OCI-LY7 (cell line): Measurements from ENCODE around the gene FOXJ2. TPM values are rescaled to one million over a fixed set of nuclear protein-coding genes. Genes with fewer than 3 reads are reported as not detected.

Source experiments
- BruUV-seq: library from RNA; stranded (reverse); fragments of 400-500 nt; replicated peaks from 2 replicates; lab custom pipeline; 2021; lab: Mats Ljungman, UMichigan
- CTCF ChIA-PET: fragments of 300-600 bp; sonication (Branson Sonifier 250); formaldehyde crosslinking; loops from one replicate; lab custom pipeline; 2022; ENCODE audit warnings: antibody characterized with exemption; ENCODE audit not compliant: unreplicated experiment; lab: Charles Lee
- POLR2A ChIA-PET: fragments of 300-600 bp; sonication (Branson Sonifier 250); formaldehyde crosslinking; loops from one replicate; lab custom pipeline; 2022; ENCODE audit warnings: antibody characterized with exemption; lab: Charles Lee
- DNase-seq: peaks from one replicate; pipeline ENCODE4 v3.0.0-alpha.2; 2015; ENCODE audit warnings: low spot score
- H2AFZ ChIP-seq: fragments of 200-600 bp; sonication (generic), shearing (Covaris generic); 2 replicates; pipeline ENCODE4 v1.6.1; 2014; ENCODE audit warnings: mild to moderate bottlenecking, antibody characterized with exemption, low read length, moderate library complexity
- H3K27ac ChIP-seq: fragments of 200-600 bp; sonication (generic); 2 replicates; pipeline ENCODE4 v1.5.1; 2014; ENCODE audit warnings: mixed run types, low read depth, mild to moderate bottlenecking, moderate library complexity, low read length, inconsistent platforms; ENCODE audit not compliant: poor library complexity, severe bottlenecking
- H3K36me3 ChIP-seq: fragments of 200-600 bp; sonication (generic); 2 replicates; pipeline ENCODE4 v1.6.1; 2014; ENCODE audit warnings: mild to moderate bottlenecking, antibody characterized with exemption, low read length, moderate library complexity, mixed read lengths; ENCODE audit not compliant: insufficient read depth
- H3K4me1 ChIP-seq: fragments of 200-600 bp; sonication (generic); 2 replicates; pipeline ENCODE4 v1.5.1; 2014; ENCODE audit warnings: mild to moderate bottlenecking, low read length; ENCODE audit not compliant: insufficient read depth, poor library complexity, severe bottlenecking
- H3K4me2 ChIP-seq: fragments of 200-600 bp; sonication (generic); 2 replicates; pipeline ENCODE4 v1.6.1; 2014; ENCODE audit warnings: mild to moderate bottlenecking, low read length
- H3K4me3 ChIP-seq: fragments of 200-600 bp; sonication (generic); 2 replicates; pipeline ENCODE4 v1.5.1; 2014; ENCODE audit warnings: mild to moderate bottlenecking, low read depth, low read length; ENCODE audit not compliant: poor library complexity, severe bottlenecking
- H3K79me2 ChIP-seq: fragments of 200-600 bp; sonication (generic); 2 replicates; pipeline ENCODE4 v1.6.1; 2016; ENCODE audit warnings: low read depth, mild to moderate bottlenecking, low read length, moderate library complexity, mixed read lengths; ENCODE audit not compliant: insufficient read depth
- H3K9me2 ChIP-seq: fragments of 200-600 bp; sonication (generic); 2 replicates; pipeline ENCODE4 v1.6.1; 2016; ENCODE audit warnings: mild to moderate bottlenecking, low read length, mixed read lengths; ENCODE audit not compliant: insufficient read depth
- H3K9me3 ChIP-seq: fragments of 200-600 bp; sonication (generic); 2 replicates; pipeline ENCODE4 v1.6.1; 2014; ENCODE audit warnings: mild to moderate bottlenecking, mixed run types, low read length, mixed read lengths
- H4K20me1 ChIP-seq: fragments of 200-600 bp; sonication (generic); 2 replicates; pipeline ENCODE4 v1.6.1; 2014; ENCODE audit warnings: mild to moderate bottlenecking, antibody characterized with exemption, low read length, moderate library complexity, mixed read lengths; ENCODE audit not compliant: insufficient read depth
- CTCF ChIP-seq: fragments of 200-600 bp; sonication (generic); conservative IDR thresholded peaks from 2 replicates; pipeline ENCODE4 v1.5.1; 2014; ENCODE audit warnings: mild to moderate bottlenecking, antibody characterized with exemption, low read length, moderate library complexity, mixed read lengths
- EZH2phosphoT487 ChIP-seq: fragments of 200-600 bp; sonication (generic); IDR thresholded peaks from 2 replicates; pipeline ENCODE4 v1.6.1; 2018; ENCODE audit warnings: low read depth, borderline replicate concordance, mild to moderate bottlenecking, mixed run types, antibody characterized with exemption, low read length, moderate library complexity, mixed read lengths
- intact Hi-C: fragments of 100-400 bp; cut with micrococcal nuclease; formaldehyde crosslinking; loops from one replicate; pipeline ENCODE4 v1.10.0; 2022; ENCODE audit not compliant: unreplicated experiment
- total RNA-seq, 2 experiments: library from RNA; depleted of rRNA in 1 of 2; stranded (reverse); fragments of >200 nt in 1 of 2; shearing (Covaris generic) in 1 of 2; gene quantifications; 2 replicates each; pipeline ENCODE4 v1.2.3, GENCODE V29; 2014 to 2022

Gene FOXJ2
- total RNA-seq, 2 experiments from 2014 or later: 5.7 to 9.3 TPM

- CTCF ChIA-PET: interaction anchor here (0.6 kb wide), 1 partner anchor 30 kb away, joined by 4 read pairs; no protein-coding TSS in a partner anchor
- no peaks in the 10 kb centered on the region for H3K9me2 ChIP-seq
- no TSS peak for BruUV-seq
- no peaks in the 10 kb centered on the region for H3K79me2 ChIP-seq
- POLR2A ChIA-PET: no interaction called here
- H3K36me3 ChIP-seq: peaks cover 36% of the 10 kb centered on the region
- H2AFZ ChIP-seq: no peak overlapping the region
- intact Hi-C loops: no loop called here
- no peak overlapping the region for H3K27ac ChIP-seq
- no peak for DNase-seq
- H4K20me1 ChIP-seq: no peaks in the 10 kb centered on the region
- H3K9me3 ChIP-seq: no peaks in the 10 kb centered on the region
- H3K4me2 ChIP-seq: no peak overlapping the region
- no peak overlapping the region for H3K4me3 ChIP-seq
- TF ChIP-seq CTCF (no peak), EZH2phosphoT487 (no peak)
- peaks cover 6% of the 10 kb centered on the region for H3K4me1 ChIP-seq
Measured at GRCh38 chr12:8048906-8049305, 16.4 kb downstream of the FOXJ2 start.

GRCh38 chr12:8050600-8051250 lies 18.2 kb downstream of the FOXJ2 start:
- H2AFZ ChIP-seq: no peak overlapping the region
- no TSS peak for BruUV-seq
- no peaks in the 10 kb centered on the region for H3K79me2 ChIP-seq
- ChIA-PET CTCF (no interaction called here), POLR2A (interaction anchor here (0.7 kb wide), 1 partner anchor 710 kb away, joined by 4 read pairs; no protein-coding TSS in a partner anchor)
- H3K4me1 ChIP-seq: peaks cover 6% of the 10 kb centered on the region
- no peak overlapping the region for H3K27ac ChIP-seq
- peaks cover 28% of the 10 kb centered on the region for H3K36me3 ChIP-seq
- DNase-seq: no peak
- H3K4me3 ChIP-seq: no peak overlapping the region
- H3K9me2 ChIP-seq: no peaks in the 10 kb centered on the region
- intact Hi-C loops: no loop called here
- no peaks in the 10 kb centered on the region for H4K20me1 ChIP-seq
- H3K9me3 ChIP-seq: no peaks in the 10 kb centered on the region
- no peak overlapping the region for H3K4me2 ChIP-seq
- no peak for TF ChIP-seq EZH2phosphoT487
- TF ChIP-seq CTCF: no peak

GRCh38 chr12:8052679-8053078 lies 20.2 kb downstream of the FOXJ2 start:
- DNase-seq: no peak
- H3K4me2 ChIP-seq: no peak overlapping the region
- no peak overlapping the region for H3K27ac ChIP-seq
- ChIA-PET POLR2A (no interaction called here), CTCF (no interaction called here)
- H3K36me3 ChIP-seq: peaks cover 28% of the 10 kb centered on the region
- no peaks in the 10 kb centered on the region for H3K9me3 ChIP-seq
- intact Hi-C loops: no loop called here
- H3K4me1 ChIP-seq: peaks cover 6% of the 10 kb centered on the region
- H3K4me3 ChIP-seq: no peak overlapping the region
- H3K79me2 ChIP-seq: no peaks in the 10 kb centered on the region
- BruUV-seq: no TSS peak
- TF ChIP-seq EZH2phosphoT487: no peak
- TF ChIP-seq CTCF: no peak
- H2AFZ ChIP-seq: no peak overlapping the region
- no peaks in the 10 kb centered on the region for H4K20me1 ChIP-seq
- H3K9me2 ChIP-seq: no peaks in the 10 kb centered on the region
